PC-3 (cell line): ENCODE data around the gene PRKCD. TPM values are rescaled to one million over a fixed set of nuclear protein-coding genes. Genes with fewer than 3 reads are reported as not detected.
A peak's percentile ranks its signal among the peaks of the same experiment; 100 is the strongest.

Experiments used
- ATAC-seq: fragments of 200-7000 bp; cut with Tn5 transposase; 2 replicates; pipeline ENCODE4 v1.9.1; 2020; ENCODE audit warnings: mild to moderate bottlenecking, moderate library complexity
- BruUV-seq: library from RNA; stranded (reverse); fragments of 400-500 nt; replicated peaks from 2 replicates; lab custom pipeline; 2021; lab: Mats Ljungman, UMichigan
- CTCF ChIA-PET: fragments of 300-600 bp; sonication (Branson Sonifier 250); formaldehyde crosslinking; loops from one replicate; lab custom pipeline; 2022; ENCODE audit warnings: antibody characterized with exemption; lab: Charles Lee
- POLR2A ChIA-PET: fragments of 300-600 bp; sonication (Branson Sonifier 250); formaldehyde crosslinking; loops from one replicate; lab custom pipeline; 2022; ENCODE audit warnings: antibody characterized with exemption; ENCODE audit not compliant: unreplicated experiment; lab: Charles Lee
- DNase-seq: peaks from one replicate; pipeline ENCODE4 v3.0.0-alpha.2; 2015
- H2AFZ ChIP-seq: fragments of 300-600 bp; sonication (generic); 2 replicates; pipeline ENCODE4 v1.6.0; 2016; ENCODE audit warnings: antibody characterized with exemption, low read length
- H3F3A ChIP-seq: fragments of 300-600 bp; sonication (generic); one replicate; pipeline ENCODE4 v1.6.0; 2017; ENCODE audit warnings: antibody characterized with exemption, low read length, control low read depth, mild to moderate bottlenecking; ENCODE audit not compliant: unreplicated experiment
- H3K27ac ChIP-seq: fragments of 300-600 bp; sonication (generic); 2 replicates; pipeline ENCODE4 v1.5.1; 2016; ENCODE audit warnings: mild to moderate bottlenecking, low read length
- H3K27me3 ChIP-seq: fragments of 300-600 bp; sonication (generic); 2 replicates; pipeline ENCODE4 v1.6.1; 2016; ENCODE audit warnings: low read length, mixed read lengths
- H3K36me3 ChIP-seq: fragments of 300-600 bp; sonication (generic); 2 replicates; pipeline ENCODE4 v1.6.1; 2016; ENCODE audit warnings: low read depth, mixed run types, low read length, mixed read lengths
- H3K4me1 ChIP-seq: fragments of 300-600 bp; sonication (generic); 2 replicates; pipeline ENCODE4 v1.5.1; 2016; ENCODE audit warnings: low read length; ENCODE audit not compliant: insufficient read depth
- H3K4me2 ChIP-seq: fragments of 300-600 bp; sonication (generic); 2 replicates; pipeline ENCODE4 v1.6.0; 2016; ENCODE audit warnings: low read length
- H3K4me3 ChIP-seq: fragments of 300-600 bp; sonication (generic); 2 replicates; pipeline ENCODE4 v1.5.1; 2016; ENCODE audit warnings: mild to moderate bottlenecking, low read length, mixed read lengths
- H3K79me2 ChIP-seq: fragments of 300-600 bp; sonication (generic); 2 replicates; pipeline ENCODE4 v1.6.1; 2017; ENCODE audit warnings: low read length, mixed read lengths
- H3K9ac ChIP-seq: fragments of 300-600 bp; sonication (generic); 2 replicates; pipeline ENCODE4 v1.6.0; 2016; ENCODE audit warnings: mild to moderate bottlenecking, low read length
- H3K9me2 ChIP-seq: fragments of 300-600 bp; sonication (generic); replicated peaks from 2 replicates; pipeline ENCODE4 v1.6.1; 2016; ENCODE audit warnings: mixed run types, low read length, mixed read lengths
- H3K9me3 ChIP-seq: fragments of 300-600 bp; sonication (generic); 2 replicates; pipeline ENCODE4 v1.6.1; 2016; ENCODE audit warnings: low read length, mixed read lengths
- H4K20me1 ChIP-seq: fragments of 300-600 bp; sonication (generic); 2 replicates; pipeline ENCODE4 v1.6.1; 2016; ENCODE audit warnings: low read length, mixed read lengths
- CTCF ChIP-seq: fragments of 300-600 bp; sonication (generic); conservative IDR thresholded peaks from 2 replicates; pipeline ENCODE4 v1.5.1; 2017; ENCODE audit warnings: antibody characterized with exemption, low read depth, mild to moderate bottlenecking, low read length
- EZH2 ChIP-seq: fragments of 300-600 bp; sonication (generic); IDR thresholded peaks from one replicate; pipeline ENCODE4 v1.6.1; 2017; ENCODE audit warnings: antibody characterized with exemption, mild to moderate bottlenecking, low read length; ENCODE audit not compliant: unreplicated experiment
- EZH2phosphoT487 ChIP-seq: fragments of 300-600 bp; sonication (generic); IDR thresholded peaks from 2 replicates; pipeline ENCODE4 v1.6.1; 2018; ENCODE audit warnings: mild to moderate bottlenecking, antibody characterized with exemption, low read length, borderline replicate concordance
- intact Hi-C: fragments of 100-400 bp; cut with micrococcal nuclease; formaldehyde crosslinking; loops from 2 replicates; pipeline ENCODE4 v1.9.0; 2023
- total RNA-seq: library from RNA; depleted of rRNA; stranded (reverse); fragments of >200 nt; gene quantifications from 2 replicates; pipeline ENCODE4 v1.2.3, GENCODE V29; 2014

PRKCD gene
- total RNA-seq, 1 experiment from 2014 or later = 7.8 TPM

- TF ChIP-seq CTCF = no peak
- no peak for TF ChIP-seq EZH2
- no peak for TF ChIP-seq EZH2phosphoT487
- Histone ChIP-seq H3K4me1 (peaks cover 29% of the 10 kb centered on the region), H3K9me2 (no peaks in the 10 kb centered on the region), H2AFZ (no peak overlapping the region), H3K36me3 (peaks cover 8% of the 10 kb centered on the region; the same call in 1 of the 2 replicates), H3K4me3 (no peak overlapping the region), H3K27me3 (no peaks in the 10 kb centered on the region), H3K9ac (no peak overlapping the region), H3F3A (no peaks in the 10 kb centered on the region), H4K20me1 (no peaks in the 10 kb centered on the region), H3K79me2 (no peaks in the 10 kb centered on the region), H3K9me3 (no peaks in the 10 kb centered on the region), H3K27ac (peak overlapping the region; percentile 29; the same call in 1 of the 2 replicates), H3K4me2 (0 out of 2 replicates have a peak overlapping the region, but pooled peaks have one; percentile 7)
- no peak for DNase-seq
- intact Hi-C loops = loop anchor here (1.0 kb wide), 1 partner anchor 59 kb away; no protein-coding TSS in a partner anchor
- POLR2A ChIA-PET = no interaction called here
- CTCF ChIA-PET = interaction anchor here (1.5 kb wide), 1 partner anchor 79 kb away, joined by 9 read pairs; no protein-coding TSS in a partner anchor
- no TSS peak for BruUV-seq
- ATAC-seq = peak; percentile 10; the same call in 1 of the 2 replicates
Observed at GRCh38 chr3:53193466-53194209, 32.6 kb downstream of the PRKCD start.

GRCh38 chr3:53194210-53195065 lies 33.4 kb downstream of the PRKCD start:
- Histone ChIP-seq H3K27me3 (no peaks in the 10 kb centered on the region), H3F3A (no peaks in the 10 kb centered on the region), H4K20me1 (no peaks in the 10 kb centered on the region), H3K4me1 (peaks cover 29% of the 10 kb centered on the region), H3K9me3 (no peaks in the 10 kb centered on the region), H3K4me3 (no peak overlapping the region), H3K27ac (peak overlapping the region; percentile 29; the same call in 1 of the 2 replicates), H3K79me2 (no peaks in the 10 kb centered on the region), H3K9me2 (no peaks in the 10 kb centered on the region), H3K36me3 (peaks cover 6% of the 10 kb centered on the region; the same call in 1 of the 2 replicates), H3K4me2 (peak overlapping the region; percentile 7; the same call in 1 of the 2 replicates), H3K9ac (no peak overlapping the region), H2AFZ (no peak overlapping the region)
- BruUV-seq = no TSS peak
- peak; percentile 55 for DNase-seq
- ChIA-PET POLR2A (no interaction called here), CTCF (interaction anchor here (1.5 kb wide), 1 partner anchor 80 kb away, joined by 9 read pairs; no protein-coding TSS in a partner anchor)
- TF ChIP-seq CTCF (no peak), EZH2 (no peak), EZH2phosphoT487 (no peak)
- intact Hi-C loops = loop anchor here (1.0 kb wide), 1 partner anchor 60 kb away; no protein-coding TSS in a partner anchor
- peak; percentile 61 for ATAC-seq
